Midbrain (tissue), 1 donor: ENCODE data around the gene HOXC6.
"Not testable (repeated sequence)": the region's sequence is repeated elsewhere in the genome, so short reads cannot be mapped to it uniquely, and the experiment has no call there.

Experiments used
- DNase-seq: peaks from one replicate; lab custom pipeline; 2025; lab: John Stamatoyannopoulos, UW

The HOXC6 gene

GRCh38 chr12:54055552-54055951 lies 27.3 kb downstream of the HOXC6 start:
- no peak for DNase-seq

DNA sequence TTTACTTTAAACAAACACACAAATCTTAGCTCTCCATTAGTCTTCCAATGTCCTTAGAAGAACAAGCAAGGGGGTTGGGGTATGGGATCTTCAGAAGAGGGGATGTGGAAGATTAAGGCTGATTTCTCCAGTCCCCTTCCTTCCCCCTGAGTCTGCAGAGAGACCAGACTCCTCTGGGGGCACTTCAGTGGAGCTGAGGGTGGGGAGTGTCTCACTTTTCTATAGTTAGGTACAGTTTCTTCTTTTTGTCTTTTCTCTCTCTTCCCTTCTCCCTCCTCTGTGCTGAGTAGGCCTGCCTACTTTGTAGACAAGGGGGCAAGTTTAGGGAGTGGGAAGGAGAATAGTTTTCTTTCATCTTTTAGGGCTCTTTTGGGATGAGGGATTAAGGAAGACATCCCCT lies 27.9 kb downstream of the HOXC6 start:
- DNase-seq = no peak

- DNase-seq = no peak
These were observed 30.0 kb downstream of the HOXC6 start for GRCh38 chr12:54058128-54058768.

- DNase-seq = no peak
These were observed 31.4 kb downstream of the HOXC6 start for GRCh38 chr12:54059668-54060067.

GRCh38 chr12:54060174-54060974 lies 32.1 kb downstream of the HOXC6 start:
- no peak for DNase-seq

GRCh38 chr12:54060975-54061778 lies 32.9 kb downstream of the HOXC6 start:
- no peak for DNase-seq

- no peak for DNase-seq
These were observed 37.4 kb downstream of the HOXC6 start for GRCh38 chr12:54065677-54066076.

- no peak for DNase-seq
These were observed 38.2 kb downstream of the HOXC6 start for GRCh38 chr12:54066408-54066807.

GRCh38 chr12:54068418-54069070 lies 40.3 kb downstream of the HOXC6 start:
- no peak for DNase-seq

GRCh38 chr12:54071942-54072341 lies 43.7 kb downstream of the HOXC6 start:
- no peak for DNase-seq

DNA sequence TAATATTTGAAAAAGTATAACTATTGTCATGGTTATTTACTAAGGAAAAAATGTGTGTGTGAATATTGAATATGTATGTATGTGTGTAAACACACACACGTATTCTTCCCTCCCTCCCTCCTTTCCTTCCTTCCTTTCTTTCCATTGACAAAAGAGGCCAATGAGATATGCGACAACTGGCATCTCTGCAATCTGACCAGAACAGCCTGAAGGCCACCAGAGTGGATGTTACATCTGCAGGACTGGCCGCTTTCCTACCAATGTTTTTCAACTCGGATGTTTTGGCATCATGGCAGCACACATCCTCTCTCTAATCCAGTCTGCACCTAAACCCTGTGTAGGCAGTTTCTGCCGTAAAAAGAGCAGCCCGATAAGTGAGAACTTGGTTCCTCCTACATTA lies 46.1 kb downstream of the HOXC6 start:
- DNase-seq = no peak

DNA sequence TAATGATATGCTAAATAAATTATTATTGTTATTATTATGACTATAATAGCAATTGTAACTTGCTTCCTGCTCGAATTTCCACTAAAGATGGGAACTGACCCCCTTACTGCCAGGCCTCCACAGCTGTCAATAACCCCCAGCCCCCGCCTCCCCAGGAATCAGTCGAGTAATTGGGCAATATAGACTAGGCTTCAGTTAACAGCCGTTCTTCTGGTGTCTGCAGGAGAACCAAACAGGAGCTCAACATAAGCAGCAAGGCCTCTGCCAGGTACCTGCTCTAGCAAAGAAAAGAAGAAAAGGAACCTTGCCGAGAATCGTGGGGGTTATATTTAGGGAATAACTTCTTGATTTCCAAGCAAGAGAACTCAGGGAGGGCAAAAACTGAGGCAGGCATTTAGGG lies 47.2 kb downstream of the HOXC6 start:
- DNase-seq = no peak

- DNase-seq = no peak
These were observed 47.7 kb downstream of the HOXC6 start for GRCh38 chr12:54075974-54076373.

- DNase-seq = not testable (repeated sequence)
These were observed 49.6 kb downstream of the HOXC6 start for GRCh38 chr12:54077843-54078242.

DNA sequence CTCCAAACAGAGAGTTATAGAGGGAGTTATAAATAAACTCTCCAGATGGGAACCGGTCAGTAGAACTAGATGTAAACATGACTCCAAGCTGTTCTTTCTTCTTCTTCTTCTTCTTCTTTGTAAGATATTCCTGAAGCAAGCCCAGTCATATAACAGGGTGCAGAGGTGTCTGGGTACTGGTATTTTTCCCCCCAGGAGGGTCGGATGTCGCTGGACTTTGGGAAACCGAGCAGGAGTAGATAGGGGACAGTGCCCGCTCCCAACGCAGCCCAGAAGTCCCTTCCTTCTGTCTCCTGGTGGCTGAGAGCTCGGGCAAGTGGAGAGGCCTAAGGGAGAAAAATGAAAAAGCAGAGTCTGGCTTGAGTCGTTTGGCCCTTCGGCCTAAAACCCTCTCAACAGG lies 50.9 kb downstream of the HOXC6 start:
- not testable (repeated sequence) for DNase-seq
